ENCODE data around the gene CASZ1. TPM values are rescaled to one million over a fixed set of nuclear protein-coding genes. Genes with fewer than 3 reads are reported as not detected.

Gene CASZ1
- total and polyA plus RNA-seq, 8 donors = 6.0 to 166 (median 39.8) TPM

DNA sequence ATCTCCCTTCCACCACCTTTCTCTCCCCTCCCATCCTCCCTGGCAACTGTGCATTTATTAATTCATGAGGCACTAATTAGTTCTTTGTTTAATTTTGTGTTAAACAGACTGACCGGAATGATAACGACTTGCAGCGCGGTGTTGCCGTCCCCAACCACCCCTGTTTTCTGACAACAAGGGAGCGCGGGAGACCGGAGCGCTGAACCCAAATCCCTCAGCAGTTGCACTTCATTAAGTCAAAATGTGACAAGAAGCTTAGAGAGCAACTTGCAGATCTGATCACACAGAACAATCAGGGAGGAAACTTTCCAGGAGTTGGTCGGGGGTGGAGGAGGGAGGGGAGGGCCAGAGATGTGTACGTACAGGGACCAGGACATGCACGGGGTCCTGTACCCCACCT is 89.2 kb downstream of the CASZ1 start:
- Histone ChIP-seq H3K9me3 (no peaks in the 10 kb centered on the region), H3K27me3 (peaks cover 0 to 10% (median 0%) of the 10 kb centered on the region in 3 donors)

DNA sequence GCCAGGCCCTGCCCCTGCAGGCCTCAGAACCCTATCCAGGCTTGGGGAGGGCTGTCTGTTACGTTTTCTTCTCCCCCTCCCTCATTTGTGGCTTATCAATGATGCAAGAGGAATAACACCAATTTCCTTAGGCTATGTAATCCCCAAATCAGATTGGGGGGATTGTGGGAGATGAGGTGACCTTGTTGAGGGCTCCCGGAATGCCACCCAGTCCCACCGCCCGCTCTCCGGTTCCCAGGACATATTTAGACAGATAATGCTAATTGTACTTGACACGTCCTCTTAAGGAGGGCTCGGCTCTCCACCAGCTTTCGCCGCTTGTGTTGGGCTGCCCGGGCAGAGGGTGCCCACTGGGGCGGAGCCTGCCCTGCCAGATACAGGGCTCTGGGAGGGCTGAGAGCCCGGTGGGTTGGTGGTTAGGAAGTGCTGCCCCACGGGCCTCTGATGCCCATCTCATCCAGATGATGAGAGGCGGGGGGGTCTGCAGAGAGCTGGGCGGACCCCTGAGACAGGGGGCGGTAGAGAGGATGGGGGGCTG is 90.0 kb downstream of the CASZ1 start:
- H3K4me1 ChIP-seq = peaks cover 12 to 65% (median 42%) of the 10 kb centered on the region in 4 donors
- TF ChIP-seq POLR2A (IDR thresholded peaks at IDR 0.05) = no peak
- no peak for TF ChIP-seq EP300 (IDR thresholded peaks at IDR 0.05)
- no peak for TF ChIP-seq POLR2AphosphoS5 (IDR thresholded peaks at IDR 0.05)
- TF ChIP-seq, protein P1, sequence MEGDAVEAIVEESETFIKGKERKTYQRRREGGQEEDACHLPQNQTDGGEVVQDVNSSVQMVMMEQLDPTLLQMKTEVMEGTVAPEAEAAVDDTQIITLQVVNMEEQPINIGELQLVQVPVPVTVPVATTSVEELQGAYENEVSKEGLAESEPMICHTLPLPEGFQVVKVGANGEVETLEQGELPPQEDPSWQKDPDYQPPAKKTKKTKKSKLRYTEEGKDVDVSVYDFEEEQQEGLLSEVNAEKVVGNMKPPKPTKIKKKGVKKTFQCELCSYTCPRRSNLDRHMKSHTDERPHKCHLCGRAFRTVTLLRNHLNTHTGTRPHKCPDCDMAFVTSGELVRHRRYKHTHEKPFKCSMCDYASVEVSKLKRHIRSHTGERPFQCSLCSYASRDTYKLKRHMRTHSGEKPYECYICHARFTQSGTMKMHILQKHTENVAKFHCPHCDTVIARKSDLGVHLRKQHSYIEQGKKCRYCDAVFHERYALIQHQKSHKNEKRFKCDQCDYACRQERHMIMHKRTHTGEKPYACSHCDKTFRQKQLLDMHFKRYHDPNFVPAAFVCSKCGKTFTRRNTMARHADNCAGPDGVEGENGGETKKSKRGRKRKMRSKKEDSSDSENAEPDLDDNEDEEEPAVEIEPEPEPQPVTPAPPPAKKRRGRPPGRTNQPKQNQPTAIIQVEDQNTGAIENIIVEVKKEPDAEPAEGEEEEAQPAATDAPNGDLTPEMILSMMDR (IDR thresholded peaks at IDR 0.05) = no peak
- no peak overlapping the region for H3K4me3 ChIP-seq
- peaks cover 0 to 7% (median 0%) of the 10 kb centered on the region in 3 donors for H3K27me3 ChIP-seq
- no peaks in the 10 kb centered on the region for H3K9me3 ChIP-seq
- no peak for DNase-seq
- H3K36me3 ChIP-seq = peaks cover 0 to 11% (median 0%) of the 10 kb centered on the region in 4 donors
- H3K27ac ChIP-seq = no peak overlapping the region
- 83 to 89% (median 87%) methylated on average over 15 to 16 of the region's 16 CpGs for WGBS, 5 donors
- intact Hi-C loops (cut with DNase I; ENCODE audit: low total_unique reads) = no loop called here

More for the DNA sequence above, 89.2 kb downstream of the CASZ1 start:
- Histone ChIP-seq H3K27ac (no peak overlapping the region), H3K36me3 (peaks cover 0 to 4% (median 0%) of the 10 kb centered on the region in 4 donors), H3K4me3 (no peak overlapping the region), H3K4me1 (peaks cover 12 to 66% (median 42%) of the 10 kb centered on the region in 4 donors)
- TF ChIP-seq POLR2AphosphoS5 (IDR thresholded peaks at IDR 0.05) (no peak), POLR2A (IDR thresholded peaks at IDR 0.05) (no peak), EP300 (IDR thresholded peaks at IDR 0.05) (no peak)
- TF ChIP-seq, protein P1 (IDR thresholded peaks at IDR 0.05) = no peak
- 85 to 92% (median 87%) methylated on average over 12 of the region's 12 CpGs for WGBS, 5 donors
- intact Hi-C loops (cut with DNase I; ENCODE audit: low total_unique reads) = no loop called here
- DNase-seq = no peak

DNA sequence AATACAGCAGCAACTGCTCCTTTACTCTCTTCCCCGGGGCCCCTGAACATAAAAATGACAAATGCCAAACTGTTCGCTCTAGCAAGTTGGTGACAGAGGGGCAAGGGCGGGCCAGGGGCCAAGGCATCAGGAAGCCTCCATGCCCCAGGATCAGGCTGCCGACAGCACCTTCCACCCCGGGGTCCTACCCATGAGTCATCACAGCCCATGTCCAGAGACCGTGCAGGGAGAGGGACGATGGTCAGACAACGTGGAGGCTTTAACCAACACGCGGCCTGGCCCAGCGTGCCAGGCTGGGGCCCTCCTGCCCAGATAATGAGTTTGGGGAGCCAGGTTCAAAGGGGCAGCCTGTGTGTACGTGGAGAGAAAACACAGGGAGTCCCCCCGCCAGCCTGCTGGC is 90.5 kb downstream of the CASZ1 start:
- Histone ChIP-seq H3K9me3 (no peaks in the 10 kb centered on the region), H3K4me1 (peaks cover 12 to 63% (median 42%) of the 10 kb centered on the region in 4 donors), H3K27ac (no peak overlapping the region), H3K36me3 (peaks cover 0 to 13% (median 0%) of the 10 kb centered on the region in 4 donors), H3K27me3 (peaks cover 0 to 7% (median 0%) of the 10 kb centered on the region in 3 donors), H3K4me3 (no peak overlapping the region)
- no peak for TF ChIP-seq POLR2A (IDR thresholded peaks at IDR 0.05)
- TF ChIP-seq EP300 (IDR thresholded peaks at IDR 0.05) = no peak
- no peak for DNase-seq
- intact Hi-C loops (cut with DNase I; ENCODE audit: low total_unique reads) = no loop called here
- 83 to 93% (median 90%) methylated on average over 13 of the region's 13 CpGs for WGBS, 5 donors

DNA sequence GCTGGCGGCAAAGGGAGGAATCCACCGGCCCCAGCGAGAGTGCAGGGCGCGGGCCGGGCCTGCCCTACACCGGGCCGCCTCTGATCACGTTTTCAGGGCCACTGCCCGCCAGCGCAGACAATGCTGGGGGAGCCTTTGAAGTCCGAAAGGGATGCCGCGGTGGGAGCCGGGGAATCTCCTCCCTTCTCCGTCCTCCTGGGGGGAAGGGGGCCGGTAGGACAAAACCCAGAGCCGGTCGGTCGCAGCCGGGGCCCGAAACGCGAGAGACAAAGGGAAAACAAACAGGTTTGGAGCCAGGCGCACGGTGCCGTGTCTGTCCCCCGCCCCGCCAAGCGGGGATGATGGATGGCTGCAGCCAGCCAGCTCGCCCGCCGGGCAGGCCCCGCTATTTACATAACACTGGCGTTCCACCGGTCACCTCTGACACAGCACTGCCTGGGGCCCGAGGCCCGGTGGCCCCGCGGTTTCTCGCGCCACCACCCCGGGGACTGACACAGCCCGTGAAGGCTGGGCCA is 92.0 kb downstream of the CASZ1 start:
- H3K27me3 ChIP-seq = peaks cover 0 to 7% (median 0%) of the 10 kb centered on the region in 3 donors
- intact Hi-C loops (cut with DNase I; ENCODE audit: low total_unique reads) = no loop called here
- H3K4me1 ChIP-seq = peaks cover 16 to 63% (median 44%) of the 10 kb centered on the region in 4 donors
- peak overlapping the region in 2 of 4 donors; percentile 10 to 11 for H3K4me3 ChIP-seq
- peaks cover 0 to 15% (median 0%) of the 10 kb centered on the region in 4 donors for H3K36me3 ChIP-seq
- peak overlapping the region; percentile 26 to 61 (median 49) for H3K27ac ChIP-seq
- TF ChIP-seq, protein P1 (IDR thresholded peaks at IDR 0.05) = no peak
- peak in 1 of 3 donors; percentile 11 for TF ChIP-seq POLR2AphosphoS5 (IDR thresholded peaks at IDR 0.05)
- H3K9me3 ChIP-seq = no peaks in the 10 kb centered on the region
- DNase-seq = peak; percentile 68 to 80
- 28 to 47% (median 35%) methylated on average over 26 to 44 of the region's 44 CpGs for WGBS, 5 donors

DNA sequence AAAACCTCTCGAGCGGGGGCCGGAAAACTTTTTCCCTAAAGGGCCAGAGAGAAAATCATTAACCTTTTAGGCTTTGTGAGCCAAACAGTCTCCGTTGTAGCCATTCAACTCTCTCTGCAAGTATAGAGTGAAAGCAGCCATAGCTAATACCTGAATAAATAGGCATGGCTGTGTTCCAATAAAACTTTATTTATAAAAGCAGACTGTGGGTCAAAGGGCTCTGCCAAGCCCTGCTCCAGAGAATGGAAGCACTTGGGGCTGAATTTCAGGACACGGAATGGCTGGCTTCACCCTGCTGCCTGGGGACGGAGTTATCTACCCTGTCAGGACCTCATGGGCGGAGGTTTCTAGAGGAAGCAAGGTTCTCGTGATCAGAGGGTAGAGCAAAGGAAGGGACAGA is 92.7 kb downstream of the CASZ1 start:
- 70 to 84% (median 79%) methylated on average over 8 of the region's 8 CpGs for WGBS, 5 donors
- intact Hi-C loops (cut with DNase I; ENCODE audit: low total_unique reads) = no loop called here
- Histone ChIP-seq H3K36me3 (peaks cover 0 to 15% (median 0%) of the 10 kb centered on the region in 4 donors), H3K4me3 (no peak overlapping the region), H3K27me3 (peaks cover 0 to 9% (median 0%) of the 10 kb centered on the region in 3 donors), H3K9me3 (no peaks in the 10 kb centered on the region), H3K4me1 (peaks cover 16 to 63% (median 45%) of the 10 kb centered on the region in 4 donors), H3K27ac (peak overlapping the region in 4 of 5 donors; percentile 26 to 61 (median 54))
- DNase-seq = no peak
- TF ChIP-seq POLR2A (IDR thresholded peaks at IDR 0.05) (no peak), EP300 (IDR thresholded peaks at IDR 0.05) (no peak)

Measured in stomach (tissue), 9 donors.